Mesothelial cell of epicardium (in vitro differentiated cells): ENCODE measurements around the gene AKT1. TPM values are rescaled to one million over a fixed set of nuclear protein-coding genes. Genes with fewer than 3 reads are reported as not detected.

Experiments used
- DNase-seq, 2 experiments: peaks; one replicate each; pipeline ENCODE4 v3.0.0; 2021; ENCODE audit warnings: low spot score in 2 of 2; ENCODE audit not compliant: unreplicated experiment in 2 of 2
- H3K27ac Mint-ChIP-seq: 2 replicates; pipeline ENCODE4 v1.8.0; 2021; ENCODE audit warnings: mixed read lengths
- H3K27me3 Mint-ChIP-seq: 2 replicates; pipeline ENCODE4 v1.8.0; 2021; ENCODE audit warnings: low read depth, mixed read lengths
- H3K36me3 Mint-ChIP-seq: 2 replicates; pipeline ENCODE4 v1.8.0; 2021; ENCODE audit warnings: mixed read lengths
- H3K4me1 Mint-ChIP-seq: 2 replicates; pipeline ENCODE4 v1.8.0; 2021; ENCODE audit warnings: mixed read lengths
- H3K4me3 Mint-ChIP-seq: 2 replicates; pipeline ENCODE4 v1.8.0; 2021; ENCODE audit warnings: mild to moderate bottlenecking, moderate library complexity, mixed read lengths
- H3K9me3 Mint-ChIP-seq: 2 replicates; pipeline ENCODE4 v1.8.0; 2021; ENCODE audit warnings: mixed read lengths
- CTCF ChIP-seq: fragments of 200-600 bp; sonication (generic); IDR thresholded peaks from one replicate; pipeline ENCODE4 v1.5.0; 2021; ENCODE audit warnings: antibody characterized with exemption; ENCODE audit not compliant: unreplicated experiment
- total RNA-seq: library from RNA; stranded (reverse); gene quantifications from 3 replicates; pipeline ENCODE4 v1.2.1, GENCODE V29; 2021

Gene AKT1
- total RNA-seq, 1 donor from 2014 or later: 122 TPM

DNA sequence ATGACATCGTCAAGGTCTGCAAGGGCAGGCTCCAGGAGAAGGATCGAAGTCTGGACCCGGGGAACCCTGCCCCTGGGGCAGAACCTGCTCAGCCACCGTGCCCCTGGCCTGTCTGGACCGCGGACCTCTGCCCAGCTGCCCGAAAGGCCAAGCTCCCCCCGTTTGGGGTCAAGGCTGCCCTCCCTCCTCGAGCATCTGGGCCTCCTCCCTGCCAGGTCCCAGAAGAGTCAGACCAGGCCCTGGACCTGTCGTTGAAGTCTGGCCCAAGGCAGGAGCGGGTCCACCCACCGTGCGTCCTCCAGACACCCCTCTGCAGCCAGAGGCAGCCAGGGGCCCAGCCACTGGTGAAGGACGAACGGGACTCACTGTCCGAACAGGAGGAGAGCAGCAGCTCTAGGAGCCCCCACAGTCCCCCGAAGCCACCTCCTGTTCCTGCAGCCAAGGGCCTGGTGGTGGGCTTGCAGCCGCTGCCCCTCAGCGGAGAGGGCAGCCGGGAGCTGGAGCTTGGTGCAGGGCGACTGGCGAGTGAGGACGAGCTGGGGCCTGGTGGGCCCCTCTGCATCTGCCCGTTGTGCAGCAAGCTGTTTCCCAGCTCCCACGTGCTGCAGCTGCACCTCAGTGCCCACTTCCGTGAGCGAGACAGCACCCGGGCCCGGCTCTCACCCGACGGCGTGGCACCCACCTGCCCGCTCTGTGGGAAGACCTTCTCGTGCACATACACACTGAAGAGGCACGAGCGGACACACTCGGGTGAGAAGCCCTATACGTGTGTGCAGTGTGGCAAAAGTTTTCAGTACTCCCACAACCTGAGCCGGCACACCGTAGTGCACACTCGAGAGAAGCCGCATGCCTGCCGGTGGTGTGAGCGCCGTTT, 6.2 kb upstream of the AKT1 start:
- DNase-seq: no peak
- Mint-ChIP-seq H3K27ac (no peak overlapping the region), H3K4me1 (peaks cover 18% of the 10 kb centered on the region), H3K36me3 (no peaks in the 10 kb centered on the region), H3K4me3 (peak overlapping the region; percentile 76), H3K27me3 (peaks cover 12% of the 10 kb centered on the region), H3K9me3 (no peaks in the 10 kb centered on the region)
- no peak for TF ChIP-seq CTCF

DNA sequence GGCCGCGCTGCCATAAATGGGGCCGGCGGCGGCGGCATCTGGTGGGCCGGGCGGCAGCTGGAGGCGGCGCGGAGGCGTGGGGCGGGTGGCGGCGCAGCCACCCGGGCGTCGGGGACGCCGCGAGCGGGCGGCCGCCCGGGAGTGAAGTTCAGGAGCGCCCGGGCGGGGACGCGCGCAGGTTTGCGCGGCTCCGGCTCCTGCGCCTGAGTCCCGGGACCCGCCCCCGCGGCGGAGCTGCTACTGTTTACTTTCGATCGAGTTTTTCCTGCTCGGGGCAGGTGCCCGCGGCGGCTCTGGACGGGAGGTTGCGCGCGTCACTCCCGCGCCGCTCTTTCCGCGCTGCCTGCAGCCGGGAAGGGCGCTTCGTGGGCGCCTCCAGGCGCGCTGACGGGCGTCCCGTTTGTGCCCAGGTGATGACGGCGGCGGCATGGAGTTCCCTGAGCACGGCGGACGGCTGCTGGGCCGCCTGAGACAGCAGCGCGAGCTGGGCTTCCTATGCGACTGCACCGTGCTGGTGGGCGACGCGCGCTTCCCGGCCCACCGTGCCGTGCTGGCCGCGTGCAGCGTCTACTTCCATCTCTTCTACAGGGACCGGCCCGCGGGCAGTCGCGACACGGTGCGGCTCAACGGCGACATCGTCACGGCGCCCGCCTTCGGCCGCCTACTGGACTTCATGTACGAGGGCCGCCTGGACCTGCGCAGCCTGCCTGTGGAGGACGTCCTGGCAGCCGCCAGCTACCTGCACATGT, 5.4 kb upstream of the AKT1 start, which contains the start of gene ZBTB42:
Gene ZBTB42, plus strand, starts transcription at position 331 of the 749 bp plus-strand sequence. Its CDS starts 97 bp downstream, at position 428.
- peak within 1 kb of the TSS; percentile 76 for H3K4me3 Mint-ChIP-seq
- peak; percentile 60 to 75 for DNase-seq
- H3K36me3 Mint-ChIP-seq: no peaks in the 10 kb centered on the region
- no peak for TF ChIP-seq CTCF
- peaks cover 25% of the 10 kb centered on the region for H3K4me1 Mint-ChIP-seq
- peaks cover 12% of the 10 kb centered on the region for H3K27me3 Mint-ChIP-seq
- H3K9me3 Mint-ChIP-seq: no peaks in the 10 kb centered on the region
- H3K27ac Mint-ChIP-seq: peak within 1 kb of the TSS; percentile 95

DNA sequence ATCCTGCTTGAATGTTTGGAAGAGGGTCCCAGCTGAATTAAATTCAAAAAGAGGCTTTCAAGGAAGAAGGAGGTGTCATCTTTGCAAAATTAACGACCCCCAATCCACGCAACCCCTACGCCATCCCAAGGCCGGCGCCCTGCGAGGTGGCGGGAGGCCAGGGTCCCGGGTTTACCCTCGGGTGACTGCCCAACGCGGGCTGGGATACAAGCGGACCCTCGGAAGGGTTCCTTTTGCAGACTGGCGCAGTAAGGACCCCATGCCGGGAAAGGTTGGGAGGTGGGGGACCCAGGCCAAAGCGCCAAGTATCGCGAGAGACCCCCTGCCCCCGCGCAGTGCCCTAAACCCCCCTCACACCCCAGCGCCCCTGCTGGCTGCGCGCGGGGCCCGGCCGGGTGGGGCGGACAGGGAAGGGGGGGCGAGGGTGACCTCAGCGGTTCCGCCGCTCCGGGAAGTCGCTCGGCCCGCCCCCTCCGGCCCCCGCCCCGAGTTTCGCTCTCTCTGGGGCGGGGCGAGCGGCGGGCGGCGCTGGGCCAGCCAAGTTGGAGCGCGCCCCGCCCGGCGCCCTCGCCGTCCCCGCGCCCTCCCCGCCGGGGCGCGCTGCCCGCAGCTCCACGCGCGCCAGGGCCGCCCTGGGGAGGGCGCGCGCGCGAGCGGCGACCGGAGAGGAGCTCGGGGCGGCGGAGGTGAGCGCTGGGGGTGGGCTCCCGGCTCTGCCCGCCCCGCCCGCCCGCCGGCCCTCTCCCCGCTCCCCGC, 4.6 kb upstream of the AKT1 start:
- DNase-seq: peak; percentile 65 to 70
- Mint-ChIP-seq H3K4me3 (peak overlapping the region; percentile 74), H3K27ac (peak overlapping the region; percentile 95), H3K27me3 (peaks cover 12% of the 10 kb centered on the region), H3K4me1 (peaks cover 25% of the 10 kb centered on the region), H3K36me3 (no peaks in the 10 kb centered on the region), H3K9me3 (no peaks in the 10 kb centered on the region)
- no peak for TF ChIP-seq CTCF

- Mint-ChIP-seq H3K4me3 (peak overlapping the region; percentile 74), H3K27ac (peak overlapping the region; percentile 95), H3K36me3 (no peaks in the 10 kb centered on the region), H3K4me1 (peaks cover 27% of the 10 kb centered on the region), H3K9me3 (no peaks in the 10 kb centered on the region), H3K27me3 (peaks cover 12% of the 10 kb centered on the region)
- TF ChIP-seq CTCF: no peak
- peak in 1 of 2 experiments; percentile 54 for DNase-seq
Measured at GRCh38 chr14:104799244-104800014, 3.9 kb upstream of the AKT1 start.
